GM12878 (cell line): ENCODE measurements around the gene FCGR3A.
"Not testable (repeated sequence)": the region's sequence is repeated elsewhere in the genome, so short reads cannot be mapped to it uniquely, and the experiment has no call there.

Experiments
- ATF7 ChIP-seq: fragments of 450-650 bp; IDR thresholded peaks from 2 replicates; pipeline ENCODE4 v1.6.1; 2016; ENCODE audit warnings: low read depth, mild to moderate bottlenecking
- CTCF ChIP-seq, 3 experiments: IDR thresholded peaks in 2 of 3; conservative IDR thresholded peaks in 1 of 3; 2 replicates each; pipeline ENCODE4 v1.5.1; 2011; ENCODE audit warnings: low read depth in 3 of 3, low read length in 3 of 3, mild to moderate bottlenecking in 3 of 3, control low read depth in 2 of 3, moderate library complexity in 2 of 3, inconsistent platforms in 1 of 3, mixed read lengths in 1 of 3; ENCODE audit not compliant: control insufficient read depth in 2 of 3, insufficient read depth in 1 of 3; ENCODE audit errors: extremely low read depth in 1 of 3
- EZH2 ChIP-seq: IDR thresholded peaks from 2 replicates; pipeline ENCODE4 v1.6.1; 2012; ENCODE audit warnings: low read depth, mild to moderate bottlenecking, control low read depth, inconsistent platforms, low read length, borderline replicate concordance; ENCODE audit not compliant: control insufficient read depth
- GABPA ChIP-seq: IDR thresholded peaks from 2 replicates; pipeline ENCODE4 v1.6.1; 2014; ENCODE audit warnings: antibody characterized with exemption, low read depth, mild to moderate bottlenecking, inconsistent platforms
- IKZF2 ChIP-seq, 2 experiments: fragments of 450-650 bp; IDR thresholded peaks; 2 replicates each; pipeline ENCODE4 v1.6.1; 2017; ENCODE audit warnings: mild to moderate bottlenecking in 2 of 2, moderate library complexity in 2 of 2
- JUND ChIP-seq: IDR thresholded peaks from 2 replicates; pipeline ENCODE4 v1.6.1; 2012; ENCODE audit warnings: low read depth, mild to moderate bottlenecking, low read length, improper control_type of control experiment, moderate library complexity
- NBN ChIP-seq: fragments of 450-650 bp; IDR thresholded peaks from 2 replicates; pipeline ENCODE4 v1.6.1; 2016
- RCOR1 ChIP-seq: conservative IDR thresholded peaks from 2 replicates; pipeline ENCODE4 v1.6.1; 2012; ENCODE audit warnings: low read depth, low read length, improper control_type of control experiment
- RUNX3 ChIP-seq: IDR thresholded peaks from 2 replicates; pipeline ENCODE4 v1.6.1; 2012; ENCODE audit warnings: low read length, inconsistent platforms
- ZBTB33 ChIP-seq: fragments of 450-650 bp; IDR thresholded peaks from 2 replicates; pipeline ENCODE4 v1.6.1; 2017; ENCODE audit warnings: mild to moderate bottlenecking
- ZNF274 ChIP-seq: IDR thresholded peaks from one replicate; pipeline ENCODE4 v1.8.0; 2011; ENCODE audit not compliant: insufficient read length, insufficient read depth
- TF ChIP-seq, protein P1 (sequence below): IDR thresholded peaks from 2 replicates; pipeline ENCODE4 v1.6.1; 2011; ENCODE audit warnings: low read depth, low read length, improper control_type of control experiment, borderline replicate concordance

- TF ChIP-seq IKZF2 (IDR thresholded peaks at IDR 0.05); ATF7; ZNF274; RCOR1; EZH2; GABPA; JUND; CTCF (IDR thresholded peaks at IDR 0.05 in 2 of 3, conservative IDR thresholded peaks at IDR 0.05 in 1 of 3; ENCODE audit: control insufficient read depth in 2 of 3, extremely low read depth in 1 of 3, insufficient read depth in 1 of 3, low read depth in 3 of 3, low read length in 3 of 3); NBN; ZBTB33: not testable (repeated sequence)
- 0 out of 2 replicates have a peak, but pooled peaks have one; percentile 13 for TF ChIP-seq RUNX3
- TF ChIP-seq, protein P1, sequence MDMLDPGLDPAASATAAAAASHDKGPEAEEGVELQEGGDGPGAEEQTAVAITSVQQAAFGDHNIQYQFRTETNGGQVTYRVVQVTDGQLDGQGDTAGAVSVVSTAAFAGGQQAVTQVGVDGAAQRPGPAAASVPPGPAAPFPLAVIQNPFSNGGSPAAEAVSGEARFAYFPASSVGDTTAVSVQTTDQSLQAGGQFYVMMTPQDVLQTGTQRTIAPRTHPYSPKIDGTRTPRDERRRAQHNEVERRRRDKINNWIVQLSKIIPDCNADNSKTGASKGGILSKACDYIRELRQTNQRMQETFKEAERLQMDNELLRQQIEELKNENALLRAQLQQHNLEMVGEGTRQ, result not testable (repeated sequence)
These were observed 11.5 kb upstream of the FCGR3A start for GRCh38 chr1:161560960-161561715.
